ENCODE data around the gene SLC35F6.

- TF ChIP-seq, protein P1, sequence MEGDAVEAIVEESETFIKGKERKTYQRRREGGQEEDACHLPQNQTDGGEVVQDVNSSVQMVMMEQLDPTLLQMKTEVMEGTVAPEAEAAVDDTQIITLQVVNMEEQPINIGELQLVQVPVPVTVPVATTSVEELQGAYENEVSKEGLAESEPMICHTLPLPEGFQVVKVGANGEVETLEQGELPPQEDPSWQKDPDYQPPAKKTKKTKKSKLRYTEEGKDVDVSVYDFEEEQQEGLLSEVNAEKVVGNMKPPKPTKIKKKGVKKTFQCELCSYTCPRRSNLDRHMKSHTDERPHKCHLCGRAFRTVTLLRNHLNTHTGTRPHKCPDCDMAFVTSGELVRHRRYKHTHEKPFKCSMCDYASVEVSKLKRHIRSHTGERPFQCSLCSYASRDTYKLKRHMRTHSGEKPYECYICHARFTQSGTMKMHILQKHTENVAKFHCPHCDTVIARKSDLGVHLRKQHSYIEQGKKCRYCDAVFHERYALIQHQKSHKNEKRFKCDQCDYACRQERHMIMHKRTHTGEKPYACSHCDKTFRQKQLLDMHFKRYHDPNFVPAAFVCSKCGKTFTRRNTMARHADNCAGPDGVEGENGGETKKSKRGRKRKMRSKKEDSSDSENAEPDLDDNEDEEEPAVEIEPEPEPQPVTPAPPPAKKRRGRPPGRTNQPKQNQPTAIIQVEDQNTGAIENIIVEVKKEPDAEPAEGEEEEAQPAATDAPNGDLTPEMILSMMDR (IDR thresholded peaks at IDR 0.05; ENCODE audit: extremely low read depth in 1 of 2, insufficient read depth in 1 of 2, low read depth in 1 of 2, low read length in 2 of 2) = no peak
- TF ChIP-seq POLR2AphosphoS5 (IDR thresholded peaks at IDR 0.05; ENCODE audit: insufficient read depth, low read depth, low read length) (no peak), EZH2 (IDR thresholded peaks at IDR 0.05; ENCODE audit: borderline replicate concordance, low read depth, low read length, severe bottlenecking) (no peak), POLR2A (IDR thresholded peaks at IDR 0.05; ENCODE audit: low read depth, low read length) (no peak)
- TF ChIP-seq, protein P2, sequence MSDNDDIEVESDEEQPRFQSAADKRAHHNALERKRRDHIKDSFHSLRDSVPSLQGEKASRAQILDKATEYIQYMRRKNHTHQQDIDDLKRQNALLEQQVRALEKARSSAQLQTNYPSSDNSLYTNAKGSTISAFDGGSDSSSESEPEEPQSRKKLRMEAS (IDR thresholded peaks at IDR 0.05; ENCODE audit: insufficient read depth, insufficient read length) = no peak
These were observed 24.6 kb upstream of the SLC35F6 start for GRCh38 chr2:26739514-26739913.

Measured in endothelial cell of umbilical vein (primary cell).